Measurements from ENCODE around the gene ZNF532.

ZNF532 gene

DNA sequence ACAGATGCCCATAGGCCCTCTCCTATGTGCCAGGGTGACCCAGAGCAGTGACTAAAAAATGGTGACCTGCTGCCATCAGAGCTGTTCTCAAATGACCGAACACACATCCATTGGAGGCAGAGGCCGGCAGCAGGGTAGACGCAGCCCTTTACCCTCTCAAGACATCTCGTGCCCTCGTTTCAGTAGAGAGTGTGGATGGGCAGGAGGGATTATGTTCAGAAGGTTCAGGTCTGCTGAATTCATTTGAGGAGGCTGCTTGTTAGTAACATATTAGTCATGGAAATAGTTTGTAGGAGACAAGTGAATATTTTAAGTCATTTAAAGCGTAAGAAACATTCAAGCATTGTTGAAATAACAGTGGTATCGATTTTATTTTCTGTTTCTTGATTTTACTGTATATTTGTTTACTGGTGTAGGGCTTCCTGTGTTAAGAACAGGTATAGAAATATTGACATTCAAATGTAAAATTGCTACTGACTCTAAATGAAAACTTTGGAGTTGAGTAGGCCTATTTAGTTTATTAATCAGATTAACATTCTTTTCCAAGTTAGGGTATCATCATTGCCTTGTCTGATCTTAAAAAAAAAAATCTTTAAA, 82.6 kb downstream of the ZNF532 start:
- DNase-seq (ENCODE audit: low read depth in 2 of 2), result no peak

DNA sequence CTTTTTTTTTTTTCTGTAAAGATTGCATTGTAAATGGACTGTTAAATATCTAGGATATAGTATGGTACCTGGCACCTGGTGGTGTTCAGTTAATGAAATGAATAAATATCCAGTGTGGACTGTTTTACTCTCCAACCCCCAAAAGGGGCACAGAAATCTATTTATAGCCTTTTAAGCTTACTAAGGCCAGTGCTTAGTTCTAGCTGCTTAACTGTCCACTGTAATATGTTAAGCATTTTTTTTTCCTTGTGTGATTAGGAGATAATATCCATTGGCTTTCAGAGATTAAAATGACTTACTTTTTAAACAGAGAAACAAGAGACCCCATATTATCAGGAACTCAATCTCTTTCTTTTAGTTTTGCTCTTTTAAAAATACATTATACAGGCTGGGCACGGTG, 84.4 kb downstream of the ZNF532 start:
- DNase-seq (ENCODE audit: low read depth in 2 of 2), result no peak

- DNase-seq (ENCODE audit: low read depth in 2 of 2), result no peak
Measured at GRCh38 chr18:58951986-58952702, 87.5 kb downstream of the ZNF532 start.

GRCh38 chr18:58952858-58953257, 88.2 kb downstream of the ZNF532 start:
- DNase-seq (ENCODE audit: low read depth in 2 of 2), result no peak

DNA sequence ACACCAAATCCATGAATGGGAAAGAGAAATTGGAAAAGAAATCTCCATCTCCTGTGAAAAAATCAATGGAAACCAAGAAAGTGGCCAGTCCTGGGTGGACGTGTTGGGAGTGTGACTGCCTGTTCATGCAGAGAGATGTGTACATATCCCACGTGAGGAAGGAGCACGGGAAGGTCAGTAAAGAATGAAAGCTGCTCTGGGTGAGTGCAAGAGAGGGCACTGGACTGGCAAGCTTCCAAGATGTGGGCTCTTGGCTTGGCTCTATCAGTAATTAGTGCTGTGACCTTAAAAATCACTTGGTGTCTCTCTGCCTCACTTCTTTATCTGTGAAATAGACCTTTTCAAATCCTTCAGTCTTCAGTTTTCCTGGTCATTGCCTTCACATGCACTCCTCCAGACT, 89.0 kb downstream of the ZNF532 start:
- no peak for DNase-seq (ENCODE audit: low read depth in 2 of 2)

- DNase-seq (ENCODE audit: low read depth in 2 of 2), result no peak
Measured at GRCh38 chr18:58955001-58955400, 90.3 kb downstream of the ZNF532 start.

GRCh38 chr18:58955738-58956137, 91.1 kb downstream of the ZNF532 start:
- no peak for DNase-seq (ENCODE audit: low read depth in 2 of 2)

DNA sequence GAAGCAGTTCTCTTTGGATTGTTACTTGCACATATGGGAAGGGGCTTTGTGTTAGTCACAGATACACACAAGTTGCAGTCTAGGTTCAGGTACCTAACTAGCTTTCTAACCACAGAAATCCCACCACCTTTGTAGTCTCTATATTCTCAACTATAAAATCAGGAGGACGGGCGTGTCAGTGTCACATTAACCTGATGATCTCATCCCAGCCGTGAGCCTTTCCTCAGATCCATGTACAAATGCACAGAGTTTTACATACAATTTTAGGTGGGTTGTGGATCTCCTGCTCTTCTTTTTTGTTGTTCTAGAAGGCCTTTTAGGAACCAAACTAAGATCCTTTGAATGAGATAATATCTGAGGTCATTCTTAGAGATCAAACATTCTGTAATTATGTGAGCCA, 94.0 kb downstream of the ZNF532 start:
- DNase-seq (ENCODE audit: low read depth in 2 of 2), result no peak

- no peak for DNase-seq (ENCODE audit: low read depth in 2 of 2)
Measured at GRCh38 chr18:58960508-58960907, 95.8 kb downstream of the ZNF532 start.

DNA sequence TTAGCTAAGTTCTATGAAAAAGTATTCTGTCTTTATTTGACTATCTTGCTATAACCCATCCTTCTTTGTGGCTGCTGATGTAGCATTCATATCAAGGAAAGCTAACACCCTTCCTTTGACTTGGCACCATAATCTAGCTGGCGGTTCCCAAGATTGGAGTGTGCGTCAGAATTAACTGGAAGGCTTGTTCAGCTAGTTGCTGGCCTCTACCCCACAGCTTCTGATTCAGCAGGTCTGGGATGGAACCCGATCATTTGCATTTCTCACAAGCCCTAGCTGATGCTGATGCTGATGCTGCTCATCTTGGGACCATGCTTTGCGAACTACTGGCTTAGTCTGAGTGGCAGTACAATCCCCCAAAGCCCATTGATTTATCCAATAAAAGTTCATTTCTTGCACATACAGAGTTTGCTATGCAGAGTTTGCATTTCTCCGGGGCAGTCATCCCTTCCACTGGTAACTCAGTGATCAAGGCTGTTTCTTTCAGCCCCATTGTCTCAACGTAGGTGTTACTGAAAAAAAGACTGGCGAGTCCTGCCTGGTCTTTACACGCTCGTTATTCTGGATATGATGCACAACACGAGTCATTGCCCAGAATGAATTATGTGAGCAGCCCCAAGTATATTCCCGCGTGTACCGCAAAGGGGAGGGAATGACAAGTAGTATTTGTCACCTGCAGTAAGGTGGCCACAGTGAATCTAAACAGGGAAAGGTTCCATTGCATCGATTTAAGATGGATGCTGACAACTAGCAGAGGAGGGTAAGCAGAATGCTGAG, 96.5 kb downstream of the ZNF532 start:
- DNase-seq (ENCODE audit: low read depth in 2 of 2), result no peak

GRCh38 chr18:58962336-58962735, 97.7 kb downstream of the ZNF532 start:
- no peak for DNase-seq (ENCODE audit: low read depth in 2 of 2)

- DNase-seq (ENCODE audit: low read depth in 2 of 2), result no peak
Measured at GRCh38 chr18:58965291-58966004, 100.8 kb downstream of the ZNF532 start.

DNA sequence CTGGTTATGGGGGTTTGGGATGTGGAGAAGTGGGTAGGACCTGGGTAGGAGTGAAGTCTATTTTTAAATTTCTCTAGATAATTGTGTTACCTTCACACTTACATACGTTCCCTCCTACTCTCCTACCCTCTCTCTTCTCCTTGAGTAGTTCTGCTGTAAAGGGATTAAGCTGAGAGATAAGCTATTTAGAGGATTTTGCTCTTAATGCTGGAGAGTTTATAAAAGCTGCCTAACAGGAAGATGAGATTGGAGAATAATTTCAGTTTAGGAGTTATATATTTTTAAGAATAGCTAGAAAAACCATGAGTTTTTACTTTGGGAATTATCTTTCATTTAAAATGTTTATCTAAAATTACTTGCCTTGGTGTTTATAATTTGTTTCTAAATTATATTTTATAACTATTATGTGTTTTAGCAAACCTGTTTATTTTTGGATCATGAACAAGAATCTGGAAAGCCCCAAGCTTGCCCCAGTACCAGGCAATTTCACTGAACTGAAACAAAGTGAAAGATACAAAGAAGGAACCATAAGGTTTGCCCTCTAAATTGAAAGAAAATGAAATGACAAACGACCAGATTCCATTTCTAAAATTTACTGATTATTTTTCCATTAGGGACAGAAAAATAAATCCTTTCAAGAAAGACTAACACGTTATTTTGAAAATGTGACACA, 101.5 kb downstream of the ZNF532 start:
- DNase-seq (ENCODE audit: low read depth in 2 of 2), result no peak

GRCh38 chr18:58966704-58967103, 102.0 kb downstream of the ZNF532 start:
- DNase-seq (ENCODE audit: low read depth in 2 of 2), result no peak

GRCh38 chr18:58967751-58968254, 103.1 kb downstream of the ZNF532 start:
- no peak for DNase-seq (ENCODE audit: low read depth in 2 of 2)

- DNase-seq (ENCODE audit: low read depth in 2 of 2), result no peak
Measured at GRCh38 chr18:58970943-58971790, 106.5 kb downstream of the ZNF532 start.

DNA sequence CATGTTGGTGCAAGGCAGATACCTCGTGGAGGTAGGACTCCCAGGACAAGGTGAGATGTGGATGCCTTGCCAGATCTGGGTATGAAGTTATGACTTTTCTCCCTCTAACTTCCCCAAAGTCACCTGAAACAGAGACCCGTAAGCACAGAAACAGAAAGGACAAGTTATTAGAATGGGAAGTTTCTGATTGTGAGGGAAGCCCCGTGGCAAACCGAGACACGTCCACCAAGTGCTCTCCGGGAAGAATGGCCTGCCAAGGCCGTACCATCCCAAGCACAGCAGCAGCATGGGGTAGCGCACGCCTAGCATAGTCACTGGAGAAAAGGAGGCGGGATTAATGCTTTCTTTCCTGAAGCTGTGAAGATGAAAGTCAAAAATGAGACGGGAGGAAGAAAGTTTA, 110.6 kb downstream of the ZNF532 start:
- no peak for DNase-seq (ENCODE audit: low read depth in 2 of 2)

DNA sequence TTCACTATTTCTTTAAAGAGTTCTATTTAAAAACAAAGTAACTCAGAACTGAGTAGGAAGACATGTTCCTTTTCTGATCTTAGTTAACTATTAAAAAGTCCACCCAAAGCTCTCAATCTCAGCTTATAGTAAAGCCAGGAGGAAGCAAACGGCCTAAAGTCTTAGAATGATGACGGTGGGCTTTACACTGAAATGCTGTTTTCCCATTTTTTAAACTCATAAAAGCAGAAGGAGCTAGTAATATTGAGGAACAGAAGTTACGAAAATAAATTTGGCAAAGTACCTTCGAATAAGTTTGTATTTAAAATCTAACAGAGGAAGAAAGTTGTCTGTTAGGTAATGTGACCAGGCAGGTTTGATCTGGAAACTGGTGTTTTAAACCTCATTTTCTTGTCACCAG, 111.1 kb downstream of the ZNF532 start:
- no peak for DNase-seq (ENCODE audit: low read depth in 2 of 2)

DNA sequence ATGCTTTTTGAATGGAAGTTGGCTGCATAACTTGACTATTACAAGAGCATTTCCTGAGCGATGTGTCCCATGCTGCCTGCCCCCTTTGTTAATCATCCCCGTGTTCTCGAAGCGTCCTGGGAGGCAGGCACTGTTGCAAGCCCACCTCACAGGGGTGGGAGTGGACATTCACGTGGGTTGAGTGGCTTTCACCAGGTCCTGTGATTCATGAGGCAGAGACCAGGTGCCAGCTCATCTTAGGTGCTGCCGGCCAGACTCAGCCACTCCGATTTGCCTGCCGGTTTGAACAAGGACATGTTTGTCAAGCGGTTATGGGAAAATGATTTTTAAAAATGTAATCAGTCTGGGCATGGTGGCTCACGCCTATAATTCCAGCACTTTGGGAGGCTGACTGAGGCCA, 112.5 kb downstream of the ZNF532 start:
- no peak for DNase-seq (ENCODE audit: low read depth in 2 of 2)

DNA sequence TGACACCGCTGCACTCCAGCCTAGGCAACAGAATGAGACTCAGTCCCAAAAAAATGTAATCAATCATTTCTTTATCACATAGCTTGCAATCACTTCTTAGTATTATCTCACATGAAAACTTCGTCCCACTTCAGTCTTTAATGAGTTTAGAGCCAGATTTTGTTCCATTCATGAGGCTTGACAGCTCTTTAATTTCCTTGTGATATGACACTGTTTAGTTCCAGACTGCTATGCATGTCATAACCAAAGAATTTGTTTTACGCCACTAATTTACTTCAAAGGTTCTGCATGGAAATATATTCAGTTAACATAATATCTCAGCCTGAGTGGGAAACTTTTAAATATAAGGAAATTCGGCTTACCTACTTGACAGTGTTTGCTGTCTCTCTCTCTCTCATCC, 113.1 kb downstream of the ZNF532 start:
- DNase-seq (ENCODE audit: low read depth in 2 of 2), result no peak

DNA sequence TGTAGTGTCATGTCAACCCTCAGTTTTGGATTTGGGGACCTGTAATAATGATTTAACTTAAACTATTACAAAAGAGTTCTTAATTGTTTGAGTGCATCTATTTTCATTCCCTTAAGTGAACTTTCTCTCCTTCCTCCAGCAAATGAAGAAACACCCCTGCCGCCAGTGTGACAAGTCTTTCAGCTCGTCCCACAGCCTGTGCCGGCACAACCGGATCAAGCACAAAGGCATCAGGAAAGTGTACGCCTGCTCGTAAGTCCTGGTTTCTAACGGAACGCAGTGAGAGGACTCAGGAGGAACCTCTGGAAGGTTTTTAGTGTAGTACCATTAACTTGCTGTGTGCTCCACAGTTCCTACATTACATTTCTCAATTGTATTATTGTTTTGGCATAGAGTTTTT, 114.2 kb downstream of the ZNF532 start:
- no peak for DNase-seq (ENCODE audit: low read depth in 2 of 2)
